Measurements from ENCODE around the gene RFNG.

Gene RFNG

DNA sequence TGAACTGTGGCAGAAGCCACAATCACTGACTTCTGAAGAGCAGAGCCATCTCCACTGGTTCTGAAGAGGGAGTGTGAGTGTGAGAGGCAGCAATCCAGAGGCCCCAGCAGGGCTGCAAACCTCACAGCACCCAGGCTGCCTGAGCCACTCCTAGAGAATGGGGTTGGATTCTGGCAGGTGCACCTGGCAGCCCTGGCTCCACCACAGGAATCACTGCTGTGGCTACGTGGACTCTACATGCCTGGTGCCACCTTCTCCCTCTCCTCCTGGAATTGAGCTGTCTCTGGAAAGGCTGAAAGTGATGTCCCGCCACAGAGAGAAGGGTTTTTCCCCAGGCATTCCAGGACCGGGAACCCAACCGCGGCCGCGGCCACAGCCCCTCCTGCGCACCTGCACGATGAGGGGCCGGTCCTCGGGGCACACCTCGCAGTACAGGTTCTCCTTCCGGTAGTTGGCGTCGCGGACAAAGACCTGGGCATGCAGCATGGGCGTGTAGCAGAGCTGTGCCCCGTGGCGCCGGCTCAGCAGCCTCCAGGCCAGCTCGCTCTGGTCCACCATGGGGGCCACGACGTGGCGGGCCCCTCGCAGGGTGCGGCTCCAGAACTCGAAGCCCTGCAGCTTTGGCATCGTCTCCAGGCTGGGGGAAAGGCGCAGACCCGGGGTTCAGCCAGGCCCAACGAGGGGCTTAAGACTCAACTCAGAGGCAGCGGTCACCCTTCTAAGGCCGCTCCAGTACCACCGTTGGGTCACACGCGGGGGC is 13.0 kb upstream of the RFNG start:
- Histone ChIP-seq H4K20me1 (ENCODE audit: control insufficient read depth, insufficient read depth, low read depth, low read length) (peaks cover 6% of the 10 kb centered on the region; the same call in 1 of the 2 replicates), H3K36me3 (ENCODE audit: control insufficient read depth, low read length) (peaks cover 54% of the 10 kb centered on the region), H3K9me3 (ENCODE audit: control insufficient read depth, insufficient read depth, low read length) (no peaks in the 10 kb centered on the region), H3K4me2 (ENCODE audit: low read length) (peak overlapping the region; percentile 75), H3K79me2 (ENCODE audit: control insufficient read depth, low read length) (peaks cover 36% of the 10 kb centered on the region), H3K9me2 (replicated peaks; ENCODE audit: control insufficient read depth, low read length) (no peaks in the 10 kb centered on the region), H3F3A (ENCODE audit: control insufficient read depth, insufficient read depth) (no peaks in the 10 kb centered on the region), H3K4me1 (ENCODE audit: control insufficient read depth, low read length) (peaks cover 20% of the 10 kb centered on the region), H3K4me3 (ENCODE audit: low read length) (peak overlapping the region; percentile 95), H3K27ac (ENCODE audit: low read depth, low read length) (peak overlapping the region; percentile 13; the same call in 1 of the 2 replicates), H3K27me3 (ENCODE audit: control insufficient read depth, low read length) (no peaks in the 10 kb centered on the region)
- TF ChIP-seq EZH2phosphoT487 (IDR thresholded peaks at IDR 0.05; ENCODE audit: borderline replicate concordance, low read length) (no peak), CTCF (IDR thresholded peaks at IDR 0.05; ENCODE audit: low read depth, low read length, poor library complexity, severe bottlenecking) (no peak)

DNA sequence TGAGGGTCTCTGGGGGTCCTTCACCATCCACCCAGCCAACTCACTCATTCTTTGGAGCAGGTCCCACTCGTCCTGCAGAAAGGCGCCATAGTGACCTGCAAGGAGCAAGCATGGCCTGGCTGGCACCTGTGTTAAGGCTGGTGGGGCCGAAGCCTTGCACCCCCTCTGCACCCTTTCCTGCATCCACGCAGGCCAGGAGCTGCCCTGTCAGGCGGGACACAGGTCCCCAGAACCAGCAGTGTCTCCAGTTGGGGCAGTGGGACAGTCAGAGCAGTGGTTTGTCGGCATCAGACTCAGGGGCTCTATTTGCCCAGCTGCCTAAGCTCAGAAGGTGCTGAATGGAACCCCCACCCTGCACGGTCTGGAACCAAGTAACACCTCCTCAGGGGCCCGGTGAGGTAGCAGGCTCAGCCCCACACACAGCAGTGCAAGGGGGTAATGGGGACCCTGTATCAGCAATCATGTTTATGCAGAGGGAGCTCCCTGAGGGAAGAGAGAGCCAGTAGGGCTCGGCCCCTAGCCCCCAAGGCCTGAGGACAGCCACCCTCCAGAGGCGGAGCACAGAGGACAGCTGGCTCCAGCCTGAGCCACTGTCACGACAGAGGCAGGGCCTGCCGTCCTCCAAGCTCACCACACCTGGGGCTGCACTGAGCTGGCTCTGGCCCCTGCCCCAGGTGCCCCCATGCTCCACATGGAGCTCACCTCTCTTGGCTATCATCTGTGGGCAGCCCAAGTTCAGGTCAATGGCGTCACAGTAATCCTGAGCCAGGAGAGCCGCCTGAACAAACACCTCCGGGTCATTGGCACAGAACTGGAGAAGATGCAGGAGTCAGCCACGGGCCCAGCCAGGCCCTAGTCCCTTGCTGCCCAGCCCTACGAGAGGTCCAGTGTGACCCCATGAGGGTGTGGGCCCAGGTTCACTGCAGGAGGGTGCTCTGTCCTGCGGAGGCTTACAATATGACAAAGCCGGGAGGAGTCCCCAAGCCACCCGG is 12.1 kb upstream of the RFNG start:
- Histone ChIP-seq H3K4me2 (ENCODE audit: low read length) (peak overlapping the region; percentile 75), H3K9me2 (replicated peaks; ENCODE audit: control insufficient read depth, low read length) (no peaks in the 10 kb centered on the region), H3K9me3 (ENCODE audit: control insufficient read depth, insufficient read depth, low read length) (no peaks in the 10 kb centered on the region), H3K79me2 (ENCODE audit: control insufficient read depth, low read length) (peaks cover 36% of the 10 kb centered on the region), H3K27me3 (ENCODE audit: control insufficient read depth, low read length) (no peaks in the 10 kb centered on the region), H3F3A (ENCODE audit: control insufficient read depth, insufficient read depth) (no peaks in the 10 kb centered on the region), H3K36me3 (ENCODE audit: control insufficient read depth, low read length) (peaks cover 63% of the 10 kb centered on the region), H3K4me3 (ENCODE audit: low read length) (peak overlapping the region; percentile 95), H3K4me1 (ENCODE audit: control insufficient read depth, low read length) (peaks cover 20% of the 10 kb centered on the region), H4K20me1 (ENCODE audit: control insufficient read depth, insufficient read depth, low read depth, low read length) (peaks cover 6% of the 10 kb centered on the region; the same call in 1 of the 2 replicates), H3K27ac (ENCODE audit: low read depth, low read length) (no peak overlapping the region)
- TF ChIP-seq CTCF (IDR thresholded peaks at IDR 0.05; ENCODE audit: low read depth, low read length, poor library complexity, severe bottlenecking) (no peak), EZH2phosphoT487 (IDR thresholded peaks at IDR 0.05; ENCODE audit: borderline replicate concordance, low read length) (no peak)

DNA sequence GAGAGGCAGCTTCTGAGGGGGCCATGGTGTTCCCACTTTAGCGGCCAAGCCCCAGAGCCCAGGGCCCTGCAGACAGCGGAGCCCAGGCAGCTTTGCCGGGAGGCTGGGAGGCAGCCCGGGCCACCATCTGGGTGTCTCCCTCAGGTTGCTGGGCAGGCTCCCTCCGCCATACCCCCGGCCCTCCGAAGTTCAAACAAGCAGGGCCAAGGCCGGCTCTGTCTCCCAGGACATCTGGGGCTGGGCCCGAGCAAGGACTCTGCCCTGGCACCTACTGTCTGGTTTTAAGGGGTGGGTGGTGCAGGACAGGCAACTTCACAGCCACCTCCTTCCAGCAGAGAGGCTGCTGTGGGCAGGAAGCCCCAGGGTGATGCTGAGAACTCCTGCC is 11.4 kb upstream of the RFNG start:
- H3K27ac ChIP-seq (ENCODE audit: low read depth, low read length): no peak overlapping the region
- H3K79me2 ChIP-seq (ENCODE audit: control insufficient read depth, low read length): peaks cover 36% of the 10 kb centered on the region
- peaks cover 6% of the 10 kb centered on the region; the same call in 1 of the 2 replicates for H4K20me1 ChIP-seq (ENCODE audit: control insufficient read depth, insufficient read depth, low read depth, low read length)
- H3K4me2 ChIP-seq (ENCODE audit: low read length): no peak overlapping the region
- no peak overlapping the region for H3K4me3 ChIP-seq (ENCODE audit: low read length)
- H3K9me3 ChIP-seq (ENCODE audit: control insufficient read depth, insufficient read depth, low read length): no peaks in the 10 kb centered on the region
- no peaks in the 10 kb centered on the region for H3K9me2 ChIP-seq (replicated peaks; ENCODE audit: control insufficient read depth, low read length)
- TF ChIP-seq EZH2phosphoT487 (IDR thresholded peaks at IDR 0.05; ENCODE audit: borderline replicate concordance, low read length) (no peak), CTCF (IDR thresholded peaks at IDR 0.05; ENCODE audit: low read depth, low read length, poor library complexity, severe bottlenecking) (no peak)
- H3K27me3 ChIP-seq (ENCODE audit: control insufficient read depth, low read length): no peaks in the 10 kb centered on the region
- peaks cover 20% of the 10 kb centered on the region for H3K4me1 ChIP-seq (ENCODE audit: control insufficient read depth, low read length)
- H3F3A ChIP-seq (ENCODE audit: control insufficient read depth, insufficient read depth): no peaks in the 10 kb centered on the region
- H3K36me3 ChIP-seq (ENCODE audit: control insufficient read depth, low read length): peaks cover 70% of the 10 kb centered on the region
